B cell (primary cell): Measurements from ENCODE around the gene ROM1. TPM values are rescaled to one million over a fixed set of nuclear protein-coding genes. Genes with fewer than 3 reads are reported as not detected.
"Not testable (repeated sequence)": the region's sequence is repeated elsewhere in the genome, so short reads cannot be mapped to it uniquely, and the experiment has no call there.

Experiments
- ATAC-seq: fragments of 200-7000 bp; cut with Tn5 transposase; one replicate; pipeline ENCODE4 v1.10.0; 2021; ENCODE audit warnings: low read depth, mild to moderate bottlenecking, moderate number of reproducible peaks, moderate library complexity
- CTCF ChIA-PET: fragments of 350-600 bp; sonication (Branson Sonifier 250); formaldehyde crosslinking; loops from one replicate; lab custom pipeline; 2021; ENCODE audit warnings: antibody characterized with exemption, inconsistent platforms; lab: Charles Lee
- POLR2A ChIA-PET: fragments of 350-600 bp; sonication (Branson Sonifier 250); formaldehyde crosslinking; loops from one replicate; lab custom pipeline; 2021; ENCODE audit warnings: antibody characterized with exemption; lab: Charles Lee
- DNase-seq: peaks from one replicate; pipeline ENCODE4 v3.0.0; 2013
- H2AFZ ChIP-seq: 2 replicates; pipeline ENCODE4 v1.6.1; 2012; ENCODE audit warnings: mild to moderate bottlenecking, low read depth, low read length; ENCODE audit not compliant: insufficient read depth, poor library complexity, severe bottlenecking
- H3K27ac ChIP-seq, 2 donors: 1 replicate in 1 of 2; 2 replicates in 1 of 2; pipeline ENCODE4 v1.5.1; 2012 to 2013; ENCODE audit warnings: low read length in 2 of 2, mild to moderate bottlenecking in 2 of 2, moderate library complexity in 1 of 2
- H3K27me3 ChIP-seq, 4 experiments: fragments of 200-600 bp in 1 of 4; sonication (generic) in 1 of 4; replicated peaks in 1 of 4; 1 replicate in 2 of 4; 2 replicates in 2 of 4; pipeline versions ENCODE4 v1.6.1 to v1.7.0; 2013 to 2016; ENCODE audit warnings: low read length in 3 of 4, mild to moderate bottlenecking in 2 of 4, mixed read lengths in 1 of 4, moderate library complexity in 1 of 4; ENCODE audit not compliant: insufficient read depth in 4 of 4, control insufficient read depth in 3 of 4; ENCODE audit errors: control extremely low read depth in 1 of 4
- H3K36me3 ChIP-seq, 2 experiments: replicated peaks in 1 of 2; 1 replicate in 1 of 2; 2 replicates in 1 of 2; pipeline versions ENCODE4 v1.6.1 to v1.7.1; 2013; ENCODE audit warnings: low read length in 1 of 2; ENCODE audit not compliant: insufficient read depth in 2 of 2, control insufficient read depth in 1 of 2; ENCODE audit errors: control extremely low read depth in 1 of 2, extremely low read depth in 1 of 2
- H3K4me1 ChIP-seq, 2 donors: fragments of 200-600 bp in 1 of 2; sonication (generic) in 1 of 2; 1 replicate in 1 of 2; 2 replicates in 1 of 2; pipeline versions ENCODE4 v1.5.1 to v1.6.1; 2013 to 2017; ENCODE audit warnings: low read length in 2 of 2; ENCODE audit not compliant: control insufficient read depth in 2 of 2, insufficient read depth in 2 of 2
- H3K4me2 ChIP-seq: replicated peaks from 2 replicates; pipeline ENCODE3; 2012; ENCODE audit warnings: mild to moderate bottlenecking, low read depth, low read length; ENCODE audit not compliant: poor library complexity, severe bottlenecking
- H3K4me3 ChIP-seq, 5 experiments: fragments of 200-600 bp in 1 of 5; sonication (generic) in 1 of 5; 1 replicate in 3 of 5; 2 replicates in 2 of 5; pipeline versions ENCODE4 v1.5.1 to v1.7.0; 2011 to 2016; ENCODE audit warnings: low read length in 4 of 5, mild to moderate bottlenecking in 4 of 5, low read depth in 2 of 5, control low read depth in 1 of 5, moderate library complexity in 1 of 5; ENCODE audit not compliant: insufficient read depth in 1 of 5; ENCODE audit errors: control extremely low read depth in 1 of 5, extremely low read depth in 1 of 5
- H3K79me2 ChIP-seq: fragments of 200-600 bp; sonication (generic); one replicate; pipeline ENCODE4 v1.6.0; 2016; ENCODE audit warnings: low read length; ENCODE audit not compliant: control insufficient read depth, insufficient read depth
- H3K9ac ChIP-seq: fragments of 200-600 bp; sonication (generic); 2 replicates; pipeline ENCODE4 v1.6.1; 2017; ENCODE audit warnings: mild to moderate bottlenecking, low read length, moderate library complexity
- H3K9me3 ChIP-seq, 3 donors: one replicate each; pipeline versions ENCODE4 v1.6.1 to v1.7.1; 2013; ENCODE audit warnings: low read length in 2 of 3; ENCODE audit not compliant: control insufficient read depth in 2 of 3, insufficient read depth in 1 of 3; ENCODE audit errors: control extremely low read depth in 1 of 3
- H4K20me1 ChIP-seq: 2 replicates; pipeline ENCODE4 v1.6.0; 2012; ENCODE audit warnings: mild to moderate bottlenecking, low read length; ENCODE audit not compliant: insufficient read depth, control insufficient read depth, poor library complexity, severe bottlenecking
- H3K27ac Mint-ChIP-seq: one replicate; pipeline ENCODE4 v1.8.0; 2021; ENCODE audit warnings: mixed read lengths
- H3K27me3 Mint-ChIP-seq: one replicate; pipeline ENCODE4 v1.8.0; 2021; ENCODE audit warnings: mixed read lengths
- H3K4me1 Mint-ChIP-seq: one replicate; pipeline ENCODE4 v1.8.0; 2021; ENCODE audit warnings: mixed read lengths
- H3K4me3 Mint-ChIP-seq: one replicate; pipeline ENCODE4 v1.8.0; 2021; ENCODE audit warnings: mixed read lengths
- H3K9me3 Mint-ChIP-seq: one replicate; pipeline ENCODE4 v1.8.0; 2022; ENCODE audit warnings: mixed read lengths; ENCODE audit not compliant: insufficient read depth
- WGBS: methylation state at CpG from one replicate; pipeline ENCODE4 v1.1.5; 2013; ENCODE audit warnings: missing lambda C conversion rate; ENCODE audit not compliant: insufficient coverage; 5-methylcytosine and 5-hydroxymethylcytosine counted together
- intact Hi-C: fragments of 100-400 bp; cut with micrococcal nuclease; formaldehyde crosslinking; loops from one replicate; pipeline ENCODE4 v1.10.0; 2022
- polyA plus RNA-seq: library from polyadenylated mRNA; depleted of rRNA; stranded (reverse); fragments of >200 nt; gene quantifications from 2 replicates; pipeline ENCODE4 v1.2.3, GENCODE V29; 2012
- total RNA-seq, 2 donors: library from RNA; stranded (reverse); fragments of 120-200 nt in 1 of 2; gene quantifications; 1 replicate in 1 of 2; 2 replicates in 1 of 2; pipeline versions ENCODE4 v1.2.3 to v1.2.4, GENCODE V29; 2013 to 2022

ROM1 gene
- total and polyA plus RNA-seq, 2 donors (not counting 1 experiment from before 2014, with no cell fraction given): 1.3 to 2.0 TPM

GRCh38 chr11:62570903-62571302 is 42.2 kb upstream of the ROM1 start:
- H3K9me3 Mint-ChIP-seq, H3K4me3 ChIP-seq, POLR2A ChIA-PET, H3K27ac ChIP-seq, H3K27me3 Mint-ChIP-seq, DNase-seq, H2AFZ ChIP-seq, H3K9me3 ChIP-seq, H3K9ac ChIP-seq, ATAC-seq, H3K4me2 ChIP-seq, H3K27me3 ChIP-seq: not testable (repeated sequence)
- H3K4me1 Mint-ChIP-seq: peaks cover 52% of the 10 kb centered on the region
- peaks cover 12 to 25% of the 10 kb centered on the region in 2 donors for H3K4me1 ChIP-seq
- H3K79me2 ChIP-seq: peaks cover 23% of the 10 kb centered on the region
- CTCF ChIA-PET: interaction anchor here (1.4 to 6.1 kb wide), 4 partner anchors 10 to 146 kb away, joined by 3 to 33 read pairs (median 10); no protein-coding TSS in a partner anchor
- intact Hi-C loops: loop anchor here (5.0 kb wide), 1 partner anchor 136 kb away; the partner anchor contains the start of genes BSCL2 and GNG3
- peaks cover 15% of the 10 kb centered on the region for H4K20me1 ChIP-seq
- peak overlapping the region; percentile 28 for H3K27ac Mint-ChIP-seq
- peak overlapping the region; percentile 50 for H3K4me3 Mint-ChIP-seq
- 58% methylated on average over 3 of the region's 5 CpGs for WGBS
- peaks cover 10 to 56% of the 10 kb centered on the region in 2 experiments for H3K36me3 ChIP-seq

GRCh38 chr11:62571493-62571892 is 41.6 kb upstream of the ROM1 start:
- peak overlapping the region in 1 of 2 donors; percentile 88 for H3K27ac ChIP-seq
- H3K79me2 ChIP-seq: peaks cover 23% of the 10 kb centered on the region
- intact Hi-C loops: loop anchor here (5.0 kb wide), 1 partner anchor 136 kb away; the partner anchor contains the start of genes BSCL2 and GNG3
- H3K9ac ChIP-seq, H3K4me2 ChIP-seq, ATAC-seq, H3K9me3 ChIP-seq, POLR2A ChIA-PET, H2AFZ ChIP-seq, H3K4me3 ChIP-seq, H3K9me3 Mint-ChIP-seq, DNase-seq, H3K27me3 ChIP-seq, H3K27me3 Mint-ChIP-seq: not testable (repeated sequence)
- peak overlapping the region; percentile 92 for H3K4me3 Mint-ChIP-seq
- H3K4me1 ChIP-seq: peaks cover 12 to 25% of the 10 kb centered on the region in 2 donors
- 89% methylated on average over 4 of the region's 5 CpGs for WGBS
- CTCF ChIA-PET: interaction anchor here (1.4 to 6.1 kb wide), 4 partner anchors 11 to 147 kb away, joined by 3 to 33 read pairs (median 10); no protein-coding TSS in a partner anchor
- peak overlapping the region; percentile 28 for H3K27ac Mint-ChIP-seq
- peaks cover 9 to 56% of the 10 kb centered on the region in 2 experiments for H3K36me3 ChIP-seq
- H4K20me1 ChIP-seq: peaks cover 15% of the 10 kb centered on the region
- H3K4me1 Mint-ChIP-seq: peaks cover 52% of the 10 kb centered on the region
